ENCODE data around the gene ZBTB48.

ZBTB48 gene

DNA sequence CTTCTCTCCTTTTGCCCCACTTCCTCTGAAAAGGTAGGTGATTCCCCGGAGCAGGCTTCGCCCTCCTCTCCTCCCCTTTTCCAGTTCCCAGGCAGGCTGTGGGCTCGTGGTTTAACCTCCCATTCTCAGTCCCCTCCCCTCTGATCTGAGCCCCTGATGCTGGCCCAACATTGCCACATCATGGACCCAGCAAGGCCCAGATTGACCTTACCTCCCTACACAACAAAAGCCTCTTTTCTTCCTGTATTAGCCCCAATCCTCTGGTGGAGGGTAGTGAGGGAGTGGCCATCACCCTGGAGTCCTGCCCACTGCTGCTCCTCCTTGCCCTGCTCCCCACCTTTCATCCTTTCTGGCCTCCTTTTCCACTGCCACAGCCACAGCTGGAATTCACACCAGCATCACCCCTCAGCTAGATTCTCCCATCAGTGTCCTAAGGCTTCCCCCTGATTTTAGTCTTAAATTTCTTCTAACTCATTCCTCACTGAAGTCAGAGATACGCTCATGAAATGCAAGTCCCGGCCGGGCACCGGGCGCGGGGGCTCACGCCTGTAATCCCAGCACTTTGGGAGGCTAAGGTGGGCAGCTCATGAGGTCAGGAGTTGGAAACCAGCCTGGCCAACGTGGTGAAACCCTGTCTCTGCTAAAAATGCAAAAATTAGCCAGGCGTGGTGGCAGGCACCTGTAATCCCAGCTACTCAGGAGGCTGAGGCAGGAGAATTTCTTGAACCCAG, 7.0 kb upstream of the ZBTB48 start:
- in situ Hi-C loops (cut with MboI; ENCODE audit: low sequenced_read_pairs): no loop called here

DNA sequence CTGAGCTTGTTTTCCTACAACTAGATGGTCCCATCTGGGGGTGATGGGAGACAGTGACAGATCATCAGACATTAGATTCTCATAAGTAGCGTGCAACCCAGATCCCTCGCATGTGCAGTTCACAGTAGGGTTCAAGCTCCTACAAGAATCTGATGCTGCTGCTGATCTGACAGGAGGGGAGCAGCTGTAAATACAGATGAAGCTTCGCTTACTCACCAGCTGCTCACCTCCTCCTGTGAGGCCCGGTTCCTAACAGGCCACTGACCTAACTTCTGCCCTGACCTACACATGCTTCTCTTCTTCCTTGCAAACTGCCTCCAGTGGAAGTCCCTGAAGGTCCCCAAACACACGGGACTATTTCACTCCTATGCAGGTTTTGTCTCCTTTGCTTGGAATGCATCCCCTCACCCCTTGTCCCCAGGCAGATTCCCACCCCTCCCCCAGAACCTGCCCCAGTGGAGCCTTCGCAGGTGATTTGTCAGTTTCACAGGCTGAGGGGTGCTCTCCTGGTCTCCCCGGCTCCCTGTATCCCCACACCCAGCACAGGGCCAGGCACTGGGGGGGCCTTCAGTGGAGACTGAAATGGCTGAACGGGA, 5.7 kb upstream of the ZBTB48 start:
- in situ Hi-C loops (cut with MboI; ENCODE audit: low sequenced_read_pairs): no loop called here

DNA sequence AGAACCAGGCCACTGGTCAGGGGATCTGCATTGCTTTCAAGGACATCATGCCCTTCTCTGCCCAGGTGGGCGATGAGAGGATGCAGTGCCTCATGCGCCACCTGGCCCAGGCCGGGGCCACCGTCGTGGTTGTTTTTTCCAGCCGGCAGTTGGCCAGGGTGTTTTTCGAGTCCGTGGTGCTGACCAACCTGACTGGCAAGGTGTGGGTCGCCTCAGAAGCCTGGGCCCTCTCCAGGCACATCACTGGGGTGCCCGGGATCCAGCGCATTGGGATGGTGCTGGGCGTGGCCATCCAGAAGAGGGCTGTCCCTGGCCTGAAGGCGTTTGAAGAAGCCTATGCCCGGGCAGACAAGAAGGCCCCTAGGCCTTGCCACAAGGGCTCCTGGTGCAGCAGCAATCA, 5.0 kb upstream of the ZBTB48 start:
- in situ Hi-C loops (cut with MboI; ENCODE audit: low sequenced_read_pairs): no loop called here

DNA sequence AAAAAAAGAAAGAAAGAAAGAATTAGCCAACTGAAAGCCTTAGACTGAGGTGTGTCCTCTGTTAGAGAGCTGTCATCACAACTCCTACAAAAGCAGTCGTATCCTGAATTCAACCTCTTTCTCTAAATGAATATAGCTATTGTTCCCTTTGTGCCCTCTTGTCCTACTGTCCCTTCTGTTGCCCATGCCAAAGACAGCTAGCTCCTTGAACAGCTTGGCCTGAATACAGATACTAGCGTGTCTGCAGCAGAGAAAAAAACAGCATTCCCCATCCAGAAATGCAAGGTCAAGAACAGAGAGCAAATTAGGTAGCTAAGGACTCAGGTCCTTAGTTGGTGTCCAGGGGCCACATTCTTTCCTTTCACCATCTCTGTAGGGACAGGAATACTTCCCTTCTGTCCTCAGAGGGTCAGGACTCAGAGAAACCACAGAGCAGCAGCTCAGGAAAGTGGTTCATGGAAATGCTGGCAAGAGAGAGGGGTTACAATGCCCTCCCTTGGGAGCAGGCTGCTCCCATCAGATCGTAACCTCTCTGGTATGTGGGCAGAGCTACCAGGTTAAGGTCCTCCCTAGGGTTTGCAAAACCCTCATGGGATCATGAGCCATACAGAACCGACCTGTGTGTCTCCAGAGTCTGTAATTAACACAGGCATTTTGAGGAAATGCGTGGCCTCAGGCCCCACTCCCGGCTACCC, 1.8 kb upstream of the ZBTB48 start:
- in situ Hi-C loops (cut with MboI; ENCODE audit: low sequenced_read_pairs): no loop called here

DNA sequence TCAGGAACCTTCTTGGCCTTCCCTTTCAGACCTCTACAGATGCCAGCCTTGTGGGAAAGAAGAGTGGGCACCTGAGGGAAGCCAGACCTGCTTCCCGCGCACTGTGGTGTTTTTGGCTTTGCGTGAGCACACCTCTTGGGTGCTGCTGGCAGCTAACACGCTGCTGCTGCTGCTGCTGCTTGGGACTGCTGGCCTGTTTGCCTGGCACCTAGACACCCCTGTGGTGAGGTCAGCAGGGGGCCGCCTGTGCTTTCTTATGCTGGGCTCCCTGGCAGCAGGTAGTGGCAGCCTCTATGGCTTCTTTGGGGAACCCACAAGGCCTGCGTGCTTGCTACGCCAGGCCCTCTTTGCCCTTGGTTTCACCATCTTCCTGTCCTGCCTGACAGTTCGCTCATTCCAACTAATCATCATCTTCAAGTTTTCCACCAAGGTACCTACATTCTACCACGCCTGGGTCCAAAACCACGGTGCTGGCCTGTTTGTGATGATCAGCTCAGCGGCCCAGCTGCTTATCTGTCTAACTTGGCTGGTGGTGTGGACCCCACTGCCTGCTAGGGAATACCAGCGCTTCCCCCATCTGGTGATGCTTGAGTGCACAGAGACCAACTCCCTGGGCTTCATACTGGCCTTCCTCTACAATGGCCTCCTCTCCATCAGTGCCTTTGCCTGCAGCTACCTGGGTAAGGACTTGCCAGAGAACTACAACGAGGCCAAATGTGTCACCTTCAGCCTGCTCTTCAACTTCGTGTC, 995 bp upstream of the ZBTB48 start:
- in situ Hi-C loops (cut with MboI; ENCODE audit: low sequenced_read_pairs): no loop called here

DNA sequence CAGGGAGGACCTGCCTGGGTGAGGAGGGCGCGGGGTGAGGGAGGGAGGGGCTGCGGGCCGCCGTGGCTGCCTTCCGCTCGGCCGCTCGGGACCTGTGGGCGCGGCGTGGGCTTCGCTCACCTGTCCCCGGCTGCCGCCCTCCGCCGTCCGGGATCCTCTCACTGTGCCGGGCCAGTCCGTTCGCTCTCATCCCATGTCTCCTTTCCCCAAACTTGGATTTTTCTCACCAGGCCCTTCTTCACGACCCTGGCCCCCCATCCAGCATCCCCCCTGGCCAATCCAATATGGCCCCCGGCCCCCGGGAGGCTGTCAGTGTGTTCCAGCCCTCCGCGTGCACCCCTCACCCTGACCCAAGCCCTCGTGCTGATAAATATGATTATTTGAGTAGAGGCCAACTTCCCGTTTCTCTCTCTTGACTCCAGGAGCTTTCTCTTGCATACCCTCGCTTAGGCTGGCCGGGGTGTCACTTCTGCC, 362 bp downstream of the ZBTB48 start:
- in situ Hi-C loops (cut with MboI; ENCODE audit: low sequenced_read_pairs): no loop called here

DNA sequence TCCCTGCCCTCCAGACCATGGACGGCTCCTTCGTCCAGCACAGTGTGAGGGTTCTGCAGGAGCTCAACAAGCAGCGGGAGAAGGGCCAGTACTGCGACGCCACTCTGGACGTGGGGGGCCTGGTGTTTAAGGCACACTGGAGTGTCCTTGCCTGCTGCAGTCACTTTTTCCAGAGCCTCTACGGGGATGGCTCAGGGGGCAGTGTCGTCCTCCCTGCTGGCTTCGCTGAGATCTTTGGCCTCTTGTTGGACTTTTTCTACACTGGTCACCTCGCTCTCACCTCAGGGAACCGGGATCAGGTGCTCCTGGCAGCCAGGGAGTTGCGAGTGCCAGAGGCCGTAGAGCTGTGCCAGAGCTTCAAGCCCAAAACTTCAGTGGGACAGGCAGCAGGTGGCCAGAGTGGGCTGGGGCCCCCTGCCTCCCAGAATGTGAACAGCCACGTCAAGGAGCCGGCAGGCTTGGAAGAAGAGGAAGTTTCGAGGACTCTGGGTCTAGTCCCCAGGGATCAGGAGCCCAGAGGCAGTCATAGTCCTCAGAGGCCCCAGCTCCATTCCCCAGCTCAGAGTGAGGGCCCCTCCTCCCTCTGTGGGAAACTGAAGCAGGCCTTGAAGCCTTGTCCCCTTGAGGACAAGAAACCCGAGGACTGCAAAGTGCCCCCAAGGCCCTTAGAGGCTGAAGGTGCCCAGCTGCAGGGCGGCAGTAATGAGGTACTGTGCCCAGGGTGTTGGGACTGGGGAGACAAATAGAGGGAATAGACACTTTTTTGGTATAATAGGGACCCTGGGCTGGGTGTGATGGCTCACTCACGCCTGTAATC, 1.0 kb downstream of the ZBTB48 start:
- in situ Hi-C loops (cut with MboI; ENCODE audit: low sequenced_read_pairs): no loop called here

DNA sequence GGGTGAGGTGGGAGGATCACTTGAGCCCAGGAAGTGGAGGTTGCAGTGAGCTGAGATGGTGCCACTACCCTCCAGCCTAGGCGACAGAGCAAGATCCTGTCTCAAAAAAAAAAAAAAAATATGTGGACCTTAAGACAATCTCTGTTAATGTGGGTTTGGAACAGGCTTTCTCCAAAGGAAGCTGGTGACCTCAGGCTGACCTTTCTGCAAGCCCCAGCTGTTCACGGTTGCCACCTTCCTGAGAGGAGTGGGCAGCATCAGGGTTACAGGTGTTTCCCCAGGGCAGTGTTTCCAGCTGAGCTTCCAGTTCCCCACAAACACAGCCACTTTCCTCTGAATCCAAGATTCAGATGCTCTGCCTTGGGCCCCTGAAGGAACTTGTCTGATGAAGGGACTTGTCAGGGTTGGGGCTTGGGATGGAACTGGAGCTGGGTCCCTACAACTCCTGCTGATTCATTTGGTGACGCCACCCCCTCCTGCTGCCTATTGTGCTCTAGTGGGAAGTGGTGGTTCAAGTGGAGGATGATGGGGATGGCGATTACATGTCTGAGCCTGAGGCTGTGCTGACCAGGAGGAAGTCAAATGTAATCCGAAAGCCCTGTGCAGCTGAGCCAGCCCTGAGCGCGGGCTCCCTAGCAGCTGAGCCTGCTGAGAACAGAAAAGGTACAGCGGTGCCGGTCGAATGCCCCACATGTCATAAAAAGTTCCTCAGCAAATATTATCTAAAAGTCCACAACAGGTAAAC, 1.9 kb downstream of the ZBTB48 start:
- in situ Hi-C loops (cut with MboI; ENCODE audit: low sequenced_read_pairs): no loop called here

DNA sequence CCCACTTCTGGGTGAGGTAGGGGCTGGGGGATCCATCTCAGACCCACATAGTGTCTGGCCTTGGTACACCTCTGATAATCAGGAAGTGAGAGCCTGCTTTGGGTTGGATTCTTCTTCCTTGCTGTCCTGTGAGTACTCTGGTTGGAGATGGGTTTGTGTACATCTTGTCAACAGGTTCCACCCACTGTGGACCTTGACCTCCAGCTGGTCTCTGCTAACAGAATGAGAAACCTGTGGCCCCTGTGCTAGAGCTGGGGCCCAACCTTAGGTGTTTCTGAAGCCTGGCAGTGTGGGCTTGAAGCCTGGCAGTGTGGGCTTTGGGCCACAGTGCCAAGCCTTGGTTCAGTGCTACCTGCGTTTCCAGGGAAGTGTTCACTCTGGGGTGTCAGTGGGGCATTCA, 2.6 kb downstream of the ZBTB48 start:
- in situ Hi-C loops (cut with MboI; ENCODE audit: low sequenced_read_pairs): no loop called here

DNA sequence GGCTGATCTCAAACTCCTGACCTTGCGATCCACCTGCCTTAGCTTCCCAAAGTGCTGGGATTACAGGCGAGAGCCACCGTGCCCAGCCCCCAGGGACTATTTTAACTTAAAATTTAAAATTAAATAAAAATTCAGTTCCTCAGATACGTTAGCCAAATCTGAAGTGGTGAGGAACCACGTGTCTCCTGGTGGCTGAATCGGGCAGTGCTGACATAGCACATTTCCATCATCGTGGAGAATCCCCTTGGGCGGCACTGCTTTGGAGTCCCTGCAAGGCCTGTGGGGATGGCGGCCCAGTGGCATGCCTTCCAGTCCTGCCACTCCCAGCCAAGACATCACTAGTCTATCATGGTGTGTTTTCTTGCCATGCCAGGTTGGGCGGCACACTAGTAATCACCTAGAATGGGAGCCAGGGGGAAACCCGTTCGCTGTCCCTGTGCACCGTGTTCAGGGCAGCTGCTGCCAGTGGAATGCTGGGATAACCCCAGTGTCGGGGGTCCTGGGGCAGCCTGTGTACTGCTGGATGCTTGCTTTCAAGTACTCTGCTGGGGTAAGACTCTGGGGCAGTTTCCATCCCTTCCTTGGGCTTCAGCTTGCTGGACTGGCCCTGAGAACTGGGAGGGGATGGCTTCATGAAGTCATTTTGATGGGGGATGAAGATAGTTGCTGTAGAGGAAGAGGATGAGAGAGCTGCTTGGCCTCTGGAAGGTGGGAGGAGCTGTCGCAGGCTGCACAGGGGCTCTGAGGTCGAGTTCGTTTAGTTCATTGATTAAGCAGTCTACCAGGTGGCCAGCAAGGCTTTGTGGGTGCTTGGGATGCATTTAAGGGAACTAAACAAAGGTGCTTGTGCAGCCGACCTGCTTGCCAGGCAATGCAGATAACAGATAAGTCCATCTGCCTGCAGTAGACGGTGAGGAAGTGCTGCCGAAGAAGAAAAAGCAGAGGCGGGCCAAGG, 4.6 kb downstream of the ZBTB48 start:
- in situ Hi-C loops (cut with MboI; ENCODE audit: low sequenced_read_pairs): no loop called here

DNA sequence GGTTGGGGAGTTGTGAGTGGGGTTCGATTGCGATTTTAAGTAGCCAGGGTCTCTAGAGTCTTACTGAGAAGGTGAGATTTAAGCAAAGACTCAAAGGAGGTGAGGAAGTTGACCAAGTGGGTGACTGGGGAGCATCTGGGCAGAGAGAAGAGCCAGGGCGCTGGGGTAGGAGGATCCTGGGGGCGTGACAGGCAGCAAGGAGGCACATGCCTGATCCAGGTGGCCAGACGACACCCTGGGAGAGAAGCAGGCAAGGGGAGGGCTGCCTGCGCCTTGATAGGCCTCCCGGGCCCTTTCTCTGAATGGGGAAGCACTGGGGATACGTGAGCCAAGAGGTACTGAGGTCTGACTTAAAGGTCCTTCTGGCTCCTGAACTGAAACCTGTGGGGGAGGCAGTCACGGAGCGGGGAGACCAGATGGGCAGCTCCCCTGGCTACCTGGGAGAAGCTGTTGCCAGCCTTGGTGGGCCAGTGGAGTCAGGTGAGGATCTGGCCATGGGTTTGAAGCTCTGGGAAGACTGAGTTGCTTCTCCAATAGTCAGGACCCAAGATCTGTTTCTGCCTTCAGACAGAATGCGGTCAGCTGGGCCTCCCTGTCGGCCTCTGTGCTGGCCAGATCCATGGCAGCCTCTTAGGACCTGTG, 5.4 kb downstream of the ZBTB48 start:
- in situ Hi-C loops (cut with MboI; ENCODE audit: low sequenced_read_pairs): no loop called here

DNA sequence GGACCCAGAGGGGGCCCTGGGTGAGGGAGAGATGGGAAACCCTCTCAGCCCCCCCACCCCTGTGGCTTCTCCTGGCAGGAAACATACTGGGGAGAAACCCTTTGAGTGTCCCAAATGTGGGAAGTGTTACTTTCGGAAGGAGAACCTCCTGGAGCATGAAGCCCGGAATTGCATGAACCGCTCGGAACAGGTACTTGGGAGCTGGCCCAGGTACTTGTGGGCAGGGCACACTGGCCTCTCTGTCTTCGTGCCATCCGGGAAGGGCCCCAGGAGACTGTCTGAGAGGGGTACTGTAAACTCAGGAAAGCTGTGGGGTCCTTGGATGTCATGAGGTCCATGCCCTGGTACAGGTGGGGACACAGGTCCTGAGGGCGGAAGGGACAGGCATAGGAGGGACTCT, 6.0 kb downstream of the ZBTB48 start:
- in situ Hi-C loops (cut with MboI; ENCODE audit: low sequenced_read_pairs): no loop called here

DNA sequence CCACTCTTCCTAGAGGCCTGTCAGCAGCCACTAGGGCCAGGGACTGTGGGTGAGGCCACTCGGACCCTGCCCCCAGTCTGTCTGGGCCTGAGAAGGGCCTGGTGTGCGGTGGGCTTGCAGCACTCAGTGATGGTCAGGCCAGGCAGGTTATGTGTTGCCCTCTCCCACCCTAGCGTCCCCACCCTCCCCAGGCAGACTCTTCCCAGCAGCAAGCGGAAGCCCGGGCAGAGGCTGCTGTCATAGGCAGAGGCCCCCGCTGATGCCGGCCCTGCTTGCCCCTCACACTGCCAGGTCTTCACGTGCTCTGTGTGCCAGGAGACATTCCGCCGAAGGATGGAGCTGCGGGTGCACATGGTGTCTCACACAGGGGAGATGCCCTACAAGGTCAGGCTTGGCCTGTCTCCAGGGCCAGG, 6.6 kb downstream of the ZBTB48 start:
- in situ Hi-C loops (cut with MboI; ENCODE audit: low sequenced_read_pairs): no loop called here

DNA sequence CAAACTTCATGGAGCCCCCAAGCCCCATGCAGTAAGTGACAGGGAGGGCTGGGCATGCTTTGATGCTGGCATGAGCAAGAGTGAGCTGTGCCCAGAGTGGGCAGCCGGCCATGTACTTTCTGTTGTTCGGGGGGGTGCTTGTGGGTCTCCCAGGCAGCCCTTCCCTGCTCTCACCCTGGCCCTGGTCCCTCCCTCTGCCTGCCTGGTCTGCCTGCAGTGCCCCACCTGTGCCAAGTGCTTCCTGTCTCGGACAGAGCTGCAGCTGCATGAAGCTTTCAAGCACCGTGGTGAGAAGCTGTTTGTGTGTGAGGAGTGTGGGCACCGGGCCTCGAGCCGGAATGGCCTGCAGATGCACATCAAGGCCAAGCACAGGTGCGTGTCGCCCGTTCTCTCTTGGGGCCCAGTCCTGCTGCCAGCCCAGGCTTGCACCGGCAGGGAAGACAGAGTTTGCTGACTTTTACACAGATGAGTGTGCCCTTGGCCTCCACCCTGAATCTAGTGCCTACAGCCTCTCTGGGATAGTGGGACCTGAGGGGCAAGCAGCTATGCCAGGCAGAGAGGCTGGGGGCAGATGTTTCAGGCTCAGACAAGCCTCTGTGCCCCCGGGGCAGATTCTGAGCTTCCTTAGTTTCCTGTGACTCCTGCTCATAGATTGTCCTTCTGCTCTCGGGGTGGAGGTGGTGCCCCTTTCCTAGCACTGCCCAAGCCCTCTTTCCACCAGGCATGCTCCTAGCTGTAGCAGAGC, 7.6 kb downstream of the ZBTB48 start:
- in situ Hi-C loops (cut with MboI; ENCODE audit: low sequenced_read_pairs): no loop called here

DNA sequence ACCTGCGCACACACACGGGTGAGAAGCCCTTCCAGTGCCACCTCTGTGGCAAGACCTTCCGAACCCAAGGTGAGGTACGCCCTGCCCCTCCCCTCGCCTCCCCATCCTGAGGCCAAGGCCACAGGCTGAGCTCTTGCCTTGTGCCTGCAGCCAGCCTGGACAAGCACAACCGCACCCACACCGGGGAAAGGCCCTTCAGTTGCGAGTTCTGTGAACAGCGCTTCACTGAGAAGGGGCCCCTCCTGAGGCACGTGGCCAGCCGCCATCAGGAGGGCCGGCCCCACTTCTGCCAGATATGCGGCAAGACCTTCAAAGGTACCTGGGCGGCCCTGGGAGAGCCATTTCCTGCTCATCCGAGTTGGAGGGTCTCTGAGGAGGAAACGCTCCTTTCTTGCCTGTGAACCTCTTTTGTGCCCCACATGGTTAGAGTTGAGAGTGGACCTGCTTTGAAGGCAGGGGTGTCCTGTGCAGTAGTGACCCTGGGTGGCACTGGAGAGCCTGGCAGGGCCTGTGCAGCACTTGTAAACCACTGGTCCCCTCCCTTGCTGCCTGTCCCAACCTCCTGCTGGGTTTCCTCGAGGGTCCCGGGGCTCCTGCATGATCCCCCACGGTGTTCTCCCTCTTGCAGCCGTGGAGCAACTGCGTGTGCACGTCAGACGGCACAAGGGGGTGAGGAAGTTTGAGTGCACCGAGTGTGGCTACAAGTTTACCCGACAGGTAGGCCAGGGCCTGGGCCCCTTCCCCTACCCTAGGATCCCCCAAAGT, 8.5 kb downstream of the ZBTB48 start:
- in situ Hi-C loops (cut with MboI; ENCODE audit: low sequenced_read_pairs): no loop called here

DNA sequence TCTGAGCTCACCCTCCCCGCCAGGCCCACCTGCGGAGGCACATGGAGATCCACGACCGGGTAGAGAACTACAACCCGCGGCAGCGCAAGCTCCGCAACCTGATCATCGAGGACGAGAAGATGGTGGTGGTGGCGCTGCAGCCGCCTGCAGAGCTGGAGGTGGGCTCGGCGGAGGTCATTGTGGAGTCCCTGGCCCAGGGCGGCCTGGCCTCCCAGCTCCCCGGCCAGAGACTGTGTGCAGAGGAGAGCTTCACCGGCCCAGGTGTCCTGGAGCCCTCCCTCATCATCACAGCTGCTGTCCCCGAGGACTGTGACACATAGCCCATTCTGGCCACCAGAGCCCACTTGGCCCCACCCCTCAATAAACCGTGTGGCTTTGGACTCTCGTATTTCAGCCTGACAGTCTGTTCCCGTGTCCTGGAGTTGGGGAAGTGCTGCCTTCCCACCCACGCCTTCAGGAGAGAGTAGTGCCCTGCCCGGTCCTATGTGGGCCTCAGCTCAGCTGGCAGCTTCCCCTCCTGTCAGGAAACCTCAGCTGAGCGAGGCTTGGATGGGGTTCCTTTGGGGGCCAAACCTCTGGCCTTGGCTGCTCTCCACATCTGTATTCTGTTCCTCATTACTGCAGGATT, 9.2 kb downstream of the ZBTB48 start:
- in situ Hi-C loops (cut with MboI; ENCODE audit: low sequenced_read_pairs): no loop called here

Measured in HL-60/S4 treated with phorbol 12-myristate 13-acetate at 8.2 ng/mL for 4 days and 3 days (cell line).